Measurements from ENCODE around the gene ABT1. TPM values are rescaled to one million over a fixed set of nuclear protein-coding genes. Genes with fewer than 3 reads are reported as not detected.

The ABT1 gene
- total RNA-seq: 9.9 and 12.9 TPM in 2 replicates

GRCh38 chr6:26596579-26597388 lies at the start of gene ABT1:
Gene ABT1 (plus strand): TSS chr6:26596953. CDS start chr6:26596983, 30 bp downstream.

Other genes starting within 250 kb of the ABT1 start
- 19.8 and 22.1 TPM in 2 replicates for gene BTN3A2, start 231.8 kb upstream of the ABT1 start, total RNA-seq
- gene BTN2A2, start 213.8 kb upstream of the ABT1 start, total RNA-seq: 5.9 and 8.1 TPM in 2 replicates
- 11.4 and 15.1 TPM in 2 replicates for gene BTN3A1, start 194.7 kb upstream of the ABT1 start, total RNA-seq
- 21.7 and 26.6 TPM in 2 replicates for gene BTN3A3, start 156.4 kb upstream of the ABT1 start, total RNA-seq
- 10.7 and 13.5 TPM in 2 replicates for gene BTN2A1, start 139.0 kb upstream of the ABT1 start, total RNA-seq
- under 0.01 and 0.20 TPM in 2 replicates for gene BTN1A1, start 96.7 kb upstream of the ABT1 start, total RNA-seq
- gene HMGN4, start 58.6 kb upstream of the ABT1 start, total RNA-seq: 74.5 and 77.9 TPM in 2 replicates
- 10.3 and 12.7 TPM in 2 replicates for gene ZNF322, start 62.8 kb downstream of the ABT1 start, total RNA-seq

All from subcutaneous preadipocyte (primary cell).